Measurements from ENCODE around the gene ATP5PB. TPM values are rescaled to one million over a fixed set of nuclear protein-coding genes. Genes with fewer than 3 reads are reported as not detected.

ATP5PB gene
- total RNA-seq, 4 donors from 2014 or later = 166 to 232 (median 192) TPM

DNA sequence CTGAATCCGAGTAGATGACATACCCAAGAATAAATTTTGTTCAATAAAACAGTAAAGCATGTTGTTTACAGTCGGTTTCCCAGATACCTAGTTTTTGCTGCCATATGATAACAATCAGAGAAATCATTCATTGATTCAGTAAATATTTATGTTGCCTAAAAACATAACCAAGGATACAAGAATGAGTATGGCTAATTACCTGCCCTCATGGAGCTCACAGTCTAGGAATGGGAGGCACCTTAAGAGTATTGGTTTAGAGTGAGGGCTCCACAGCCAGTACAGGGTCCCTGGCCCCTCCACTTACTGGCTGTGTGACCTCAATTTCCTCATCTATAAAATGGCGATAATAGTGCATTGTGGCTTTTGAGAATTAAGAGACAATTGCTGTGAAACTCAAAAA, 921 bp downstream of the ATP5PB start:
- Histone ChIP-seq H3K27me3 (no peaks in the 10 kb centered on the region), H3K27ac (peak overlapping the region in 1 of 4 donors; percentile 86), H3K36me3 (peaks cover 0 to 34% of the 10 kb centered on the region in 2 donors), H3K4me1 (peaks cover 21 to 78% (median 31%) of the 10 kb centered on the region in 3 donors), H3K9me3 (no peaks in the 10 kb centered on the region), H3K4me3 (peak overlapping the region; percentile 74)
- no peak for TF ChIP-seq POLR2AphosphoS5 (IDR thresholded peaks at IDR 0.05)
- no peak for TF ChIP-seq POLR2A (IDR thresholded peaks at IDR 0.05)
- TF ChIP-seq, protein P1, sequence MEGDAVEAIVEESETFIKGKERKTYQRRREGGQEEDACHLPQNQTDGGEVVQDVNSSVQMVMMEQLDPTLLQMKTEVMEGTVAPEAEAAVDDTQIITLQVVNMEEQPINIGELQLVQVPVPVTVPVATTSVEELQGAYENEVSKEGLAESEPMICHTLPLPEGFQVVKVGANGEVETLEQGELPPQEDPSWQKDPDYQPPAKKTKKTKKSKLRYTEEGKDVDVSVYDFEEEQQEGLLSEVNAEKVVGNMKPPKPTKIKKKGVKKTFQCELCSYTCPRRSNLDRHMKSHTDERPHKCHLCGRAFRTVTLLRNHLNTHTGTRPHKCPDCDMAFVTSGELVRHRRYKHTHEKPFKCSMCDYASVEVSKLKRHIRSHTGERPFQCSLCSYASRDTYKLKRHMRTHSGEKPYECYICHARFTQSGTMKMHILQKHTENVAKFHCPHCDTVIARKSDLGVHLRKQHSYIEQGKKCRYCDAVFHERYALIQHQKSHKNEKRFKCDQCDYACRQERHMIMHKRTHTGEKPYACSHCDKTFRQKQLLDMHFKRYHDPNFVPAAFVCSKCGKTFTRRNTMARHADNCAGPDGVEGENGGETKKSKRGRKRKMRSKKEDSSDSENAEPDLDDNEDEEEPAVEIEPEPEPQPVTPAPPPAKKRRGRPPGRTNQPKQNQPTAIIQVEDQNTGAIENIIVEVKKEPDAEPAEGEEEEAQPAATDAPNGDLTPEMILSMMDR (IDR thresholded peaks at IDR 0.05) = no peak
- no peak for TF ChIP-seq EP300 (IDR thresholded peaks at IDR 0.05)
- 48 to 56% methylated on average over 3 of the region's 3 CpGs for WGBS, 2 donors (ENCODE audit: low coverage in 1 of 2)
- ATAC-seq = no peak

DNA sequence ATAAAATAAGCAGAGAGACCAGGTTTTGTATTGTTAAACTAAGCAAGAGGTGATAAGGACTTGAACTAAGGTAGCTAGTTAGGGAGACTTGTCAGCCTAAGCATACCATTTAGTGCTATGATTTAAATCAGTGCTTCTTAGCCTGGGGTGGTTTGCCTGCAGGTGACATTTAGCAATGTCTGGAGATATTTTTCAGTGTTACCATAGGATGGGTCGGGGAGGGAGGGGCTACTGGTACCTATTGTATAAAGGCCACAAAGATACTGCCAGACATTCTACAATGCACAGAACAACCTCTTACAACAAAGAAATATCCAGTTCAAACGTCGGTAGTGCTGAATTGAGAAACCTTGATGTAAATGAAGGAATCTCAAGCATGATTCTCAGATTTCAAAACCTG, 3.3 kb downstream of the ATP5PB start:
- Histone ChIP-seq H3K27me3 (no peaks in the 10 kb centered on the region), H3K4me3 (no peak overlapping the region), H3K9me3 (no peaks in the 10 kb centered on the region), H3K36me3 (peaks cover 5 to 35% of the 10 kb centered on the region in 2 donors), H3K4me1 (peaks cover 21 to 75% (median 31%) of the 10 kb centered on the region in 3 donors), H3K27ac (no peak overlapping the region)
- no peak for ATAC-seq
- 79% methylated on average over 3 of the region's 3 CpGs; no CpG with 5 or more reads in 1 of the 2 donors for WGBS, 2 donors (ENCODE audit: low coverage in 1 of 2)
- TF ChIP-seq POLR2AphosphoS5 (IDR thresholded peaks at IDR 0.05) (no peak), POLR2A (IDR thresholded peaks at IDR 0.05) (no peak), EP300 (IDR thresholded peaks at IDR 0.05) (no peak)
- TF ChIP-seq, protein P1 (IDR thresholded peaks at IDR 0.05) = no peak

DNA sequence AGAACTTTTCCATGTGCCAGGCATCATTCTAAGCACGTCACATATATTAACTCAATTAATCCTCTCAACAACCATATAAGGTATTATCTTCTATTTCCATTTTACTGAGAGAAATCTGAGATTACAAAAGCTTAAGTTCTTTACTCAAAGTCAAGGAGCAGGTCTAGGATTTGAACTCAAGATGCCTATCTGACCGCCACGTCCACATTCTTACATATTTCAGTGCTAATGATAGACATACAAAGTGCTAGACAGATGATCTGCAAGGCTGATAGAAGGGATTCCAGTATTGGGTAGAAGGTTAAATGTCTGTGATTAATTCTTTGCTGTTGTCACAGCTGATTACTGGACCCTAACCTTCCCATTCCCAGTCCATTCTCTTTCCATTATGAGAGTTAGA, 4.4 kb downstream of the ATP5PB start:
- H3K4me3 ChIP-seq = no peak overlapping the region
- peaks cover 21 to 65% (median 31%) of the 10 kb centered on the region in 3 donors for H3K4me1 ChIP-seq
- H3K27me3 ChIP-seq = no peaks in the 10 kb centered on the region
- no peak for ATAC-seq
- no peak overlapping the region for H3K27ac ChIP-seq
- 36 to 77% methylated on average over 1 to 3 of the region's 3 CpGs for WGBS, 2 donors (ENCODE audit: low coverage in 1 of 2)
- no peaks in the 10 kb centered on the region for H3K9me3 ChIP-seq
- no peak for TF ChIP-seq POLR2AphosphoS5 (IDR thresholded peaks at IDR 0.05)
- no peak for TF ChIP-seq POLR2A (IDR thresholded peaks at IDR 0.05)
- no peak for TF ChIP-seq EP300 (IDR thresholded peaks at IDR 0.05)
- TF ChIP-seq, protein P1 (IDR thresholded peaks at IDR 0.05) = no peak
- H3K36me3 ChIP-seq = peaks cover 5 to 46% of the 10 kb centered on the region in 2 donors

DNA sequence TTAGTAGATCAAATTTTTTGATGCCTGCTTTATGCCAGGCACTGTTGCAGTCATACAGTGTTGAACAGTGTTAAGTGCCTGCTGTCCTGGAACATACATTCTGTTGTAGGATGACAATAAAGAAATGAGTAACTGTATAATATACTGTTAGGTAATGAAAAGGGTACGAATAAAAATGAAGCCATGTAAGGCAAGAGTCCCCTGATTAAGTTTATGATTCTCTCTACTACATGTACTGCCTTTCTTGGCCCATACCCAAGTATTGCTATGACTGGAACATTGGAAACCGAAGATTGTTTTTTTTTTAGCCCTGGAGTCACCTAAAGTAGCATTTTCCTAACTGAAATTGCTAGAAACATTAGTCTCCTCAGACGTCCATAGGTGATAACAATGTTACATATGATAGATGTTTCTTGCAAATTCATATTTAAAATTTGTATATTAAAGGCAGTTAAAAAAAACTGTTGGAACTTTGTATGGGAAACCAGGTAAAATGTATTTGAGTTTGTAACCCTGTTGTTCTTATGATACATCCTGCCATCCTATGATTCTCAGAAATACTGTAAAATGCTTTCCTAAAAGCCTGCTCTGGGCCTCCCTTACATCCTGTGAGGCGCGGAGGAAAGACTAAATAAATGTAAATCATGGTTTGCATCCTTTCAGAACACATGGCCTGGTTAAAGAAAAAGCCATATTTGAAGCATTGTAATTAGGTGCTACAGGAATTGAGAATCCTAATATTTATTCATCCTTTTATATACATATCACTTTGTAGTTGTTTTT, 5.8 kb downstream of the ATP5PB start:
- 47 to 58% methylated on average over 5 of the region's 5 CpGs for WGBS, 2 donors (ENCODE audit: low coverage in 1 of 2)
- H3K4me1 ChIP-seq = peaks cover 21 to 61% (median 31%) of the 10 kb centered on the region in 3 donors
- TF ChIP-seq POLR2A (IDR thresholded peaks at IDR 0.05) = no peak
- TF ChIP-seq, protein P1 (IDR thresholded peaks at IDR 0.05) = no peak
- no peak for TF ChIP-seq POLR2AphosphoS5 (IDR thresholded peaks at IDR 0.05)
- TF ChIP-seq EP300 (IDR thresholded peaks at IDR 0.05) = no peak

DNA sequence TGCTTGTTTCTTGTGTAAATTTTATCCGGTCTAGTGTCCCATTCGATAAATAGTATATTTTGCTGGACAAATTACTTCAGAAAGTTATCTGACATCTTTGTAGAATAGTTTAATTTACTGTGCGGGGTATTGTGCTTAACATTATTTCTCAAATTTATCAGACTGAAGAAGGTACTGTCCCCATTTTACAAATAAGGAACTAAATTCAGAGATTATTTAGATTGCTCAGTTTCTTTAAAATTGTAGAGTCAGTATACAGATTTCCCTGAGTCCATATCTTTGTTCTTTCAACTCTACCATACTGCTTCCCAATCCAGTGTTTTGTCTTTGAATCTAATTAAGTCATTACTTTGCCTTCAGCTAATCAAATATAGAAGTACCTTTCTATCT, 6.4 kb downstream of the ATP5PB start:
- Histone ChIP-seq H3K27ac (no peak overlapping the region), H3K9me3 (no peaks in the 10 kb centered on the region), H3K4me3 (no peak overlapping the region), H3K27me3 (no peaks in the 10 kb centered on the region), H3K4me1 (peaks cover 15 to 55% (median 26%) of the 10 kb centered on the region in 3 donors), H3K36me3 (peaks cover 5 to 66% of the 10 kb centered on the region in 2 donors)
- 69 to 89% methylated on average over 3 of the region's 3 CpGs for WGBS, 2 donors (ENCODE audit: low coverage in 1 of 2)
- ATAC-seq = no peak
- TF ChIP-seq EP300 (IDR thresholded peaks at IDR 0.05) = no peak
- TF ChIP-seq POLR2AphosphoS5 (IDR thresholded peaks at IDR 0.05) = no peak
- no peak for TF ChIP-seq POLR2A (IDR thresholded peaks at IDR 0.05)
- TF ChIP-seq, protein P1 (IDR thresholded peaks at IDR 0.05) = no peak

More for the DNA sequence above, 5.8 kb downstream of the ATP5PB start:
- H3K9me3 ChIP-seq = no peaks in the 10 kb centered on the region
- H3K27me3 ChIP-seq = no peaks in the 10 kb centered on the region
- peaks cover 5 to 60% of the 10 kb centered on the region in 2 donors for H3K36me3 ChIP-seq
- no peak overlapping the region for H3K27ac ChIP-seq
- H3K4me3 ChIP-seq = no peak overlapping the region
- ATAC-seq = no peak
